HG02623 (cell line): ENCODE results near the gene RPUSD1.
"Not testable (repeated sequence)": the region's sequence is repeated elsewhere in the genome, so short reads cannot be mapped to it uniquely, and the experiment has no call there.

Experiments
- ATAC-seq: cut with Tn5 transposase; IDR thresholded peaks from one replicate; pipeline ENCODE4 v1.9.1; 2021; ENCODE audit warnings: moderate library complexity; ENCODE audit not compliant: unreplicated experiment

Gene RPUSD1

GRCh38 chr16:785563-786535, 2.3 kb downstream of the RPUSD1 start:
- ATAC-seq, result no peak

GRCh38 chr16:784431-784830, 3.8 kb downstream of the RPUSD1 start:
- ATAC-seq, result no peak

- no peak for ATAC-seq
These were observed 4.6 kb downstream of the RPUSD1 start for GRCh38 chr16:783404-784161.

- ATAC-seq, result no peak
These were observed 5.3 kb downstream of the RPUSD1 start for GRCh38 chr16:782766-783403.

- no peak for ATAC-seq
These were observed 5.9 kb downstream of the RPUSD1 start for GRCh38 chr16:782258-782657.

GRCh38 chr16:781346-782010, 6.7 kb downstream of the RPUSD1 start:
- ATAC-seq, result no peak

- ATAC-seq, result no peak
These were observed 7.9 kb downstream of the RPUSD1 start for GRCh38 chr16:780296-780695.

GRCh38 chr16:779561-779960, 8.6 kb downstream of the RPUSD1 start:
- no peak for ATAC-seq

- ATAC-seq, result no peak
These were observed 9.2 kb downstream of the RPUSD1 start for GRCh38 chr16:778909-779527.

- ATAC-seq, result no peak
These were observed 9.7 kb downstream of the RPUSD1 start for GRCh38 chr16:778447-778846.

GRCh38 chr16:777826-778225, 10.4 kb downstream of the RPUSD1 start:
- no peak for ATAC-seq

GRCh38 chr16:776824-777223, 11.4 kb downstream of the RPUSD1 start:
- ATAC-seq, result no peak

- not testable (repeated sequence) for ATAC-seq
These were observed 11.9 kb downstream of the RPUSD1 start for GRCh38 chr16:776298-776697.

GRCh38 chr16:775236-775796, 12.9 kb downstream of the RPUSD1 start:
- ATAC-seq, result no peak

GRCh38 chr16:774086-775001, 13.8 kb downstream of the RPUSD1 start:
- ATAC-seq, result no peak

- no peak for ATAC-seq
These were observed 15.2 kb downstream of the RPUSD1 start for GRCh38 chr16:772959-773358.

- ATAC-seq, result no peak
These were observed 17.8 kb downstream of the RPUSD1 start for GRCh38 chr16:770411-770810.

- ATAC-seq, result no peak
These were observed 18.2 kb downstream of the RPUSD1 start for GRCh38 chr16:769934-770333.

- ATAC-seq, result no peak
These were observed 18.9 kb downstream of the RPUSD1 start for GRCh38 chr16:769184-769784.
